NOMO-1 treated with DMSO at 0.1 percent for 48 hours (cell line): ENCODE measurements around the gene ACKR2.
"Not testable (repeated sequence)": the region's sequence is repeated elsewhere in the genome, so short reads cannot be mapped to it uniquely, and the experiment has no call there.

Experiments
- DNase-seq: peaks from one replicate; lab custom pipeline; 2025; ENCODE audit not compliant: unreplicated experiment; lab: John Stamatoyannopoulos, UW

Gene ACKR2

DNA sequence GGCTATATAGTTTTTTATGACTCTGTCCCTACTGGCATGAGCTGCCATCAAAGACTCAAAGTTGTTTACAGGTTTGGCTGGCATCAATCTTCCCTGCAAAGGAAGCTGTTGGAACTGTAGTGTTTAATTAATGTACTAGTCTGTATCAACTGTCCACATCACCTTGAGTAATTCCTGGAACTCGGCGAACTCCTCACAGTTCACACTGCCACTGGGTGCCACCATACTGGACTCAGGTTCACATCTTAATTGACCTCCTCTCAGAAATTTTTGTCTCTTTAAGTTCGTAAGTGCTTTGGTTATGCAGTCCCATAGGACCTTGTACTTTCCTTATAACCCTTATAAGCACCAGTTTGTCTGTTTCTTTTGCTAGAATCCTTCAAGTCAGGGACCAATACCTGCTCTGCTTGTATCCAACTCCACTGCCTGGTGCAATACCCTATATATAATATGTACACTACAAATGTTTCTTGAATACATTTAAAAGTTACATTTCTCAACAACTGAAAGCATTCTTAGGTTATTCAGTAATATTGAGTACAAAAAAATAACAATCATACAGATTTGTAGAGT, 8.1 kb upstream of the ACKR2 start:
- no peak for DNase-seq

DNA sequence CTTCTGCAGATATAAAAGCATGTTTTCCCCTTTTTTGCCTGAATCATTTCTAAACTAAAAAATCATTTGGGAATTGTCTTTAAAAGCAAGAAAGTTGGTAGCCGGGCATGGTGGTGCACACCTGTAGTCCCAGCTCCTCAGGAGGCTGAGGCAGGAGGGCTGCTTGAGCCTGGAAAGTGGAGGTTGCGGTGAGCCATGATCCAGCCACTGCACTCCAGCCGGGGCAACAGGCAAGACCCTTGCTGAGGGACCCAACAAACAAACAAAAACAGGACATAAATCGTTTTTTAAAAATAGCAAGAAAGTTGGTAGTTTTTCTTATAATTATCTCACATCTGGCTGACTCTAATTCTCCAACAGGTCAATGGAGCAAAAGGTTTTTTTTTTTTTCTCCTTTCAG, 7.5 kb upstream of the ACKR2 start:
- no peak for DNase-seq

DNA sequence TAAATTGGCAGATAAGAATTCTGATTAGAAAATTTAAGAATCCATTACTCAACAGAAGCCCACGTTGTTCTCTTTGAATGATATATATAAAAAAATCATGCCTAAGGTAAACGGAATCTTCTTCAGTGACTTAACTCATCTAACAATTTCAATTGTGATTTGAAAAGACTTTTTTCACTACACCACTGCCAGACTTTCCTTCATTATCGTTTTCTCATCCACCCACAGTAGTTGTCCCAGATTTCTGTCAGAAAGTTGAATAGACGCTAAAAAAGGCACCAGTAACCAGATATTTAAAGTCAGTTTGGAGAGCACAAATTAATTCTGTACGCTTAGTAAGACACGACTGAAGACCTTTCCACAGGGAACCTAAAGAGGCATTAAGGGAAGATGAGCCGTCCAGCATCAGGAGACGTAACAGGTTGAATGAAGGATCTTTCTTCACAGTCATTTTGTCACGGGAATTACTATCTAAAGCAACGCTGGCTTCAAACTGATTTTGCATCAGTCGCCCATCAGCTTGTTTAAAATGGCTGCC, 6.3 kb upstream of the ACKR2 start:
- no peak for DNase-seq

DNA sequence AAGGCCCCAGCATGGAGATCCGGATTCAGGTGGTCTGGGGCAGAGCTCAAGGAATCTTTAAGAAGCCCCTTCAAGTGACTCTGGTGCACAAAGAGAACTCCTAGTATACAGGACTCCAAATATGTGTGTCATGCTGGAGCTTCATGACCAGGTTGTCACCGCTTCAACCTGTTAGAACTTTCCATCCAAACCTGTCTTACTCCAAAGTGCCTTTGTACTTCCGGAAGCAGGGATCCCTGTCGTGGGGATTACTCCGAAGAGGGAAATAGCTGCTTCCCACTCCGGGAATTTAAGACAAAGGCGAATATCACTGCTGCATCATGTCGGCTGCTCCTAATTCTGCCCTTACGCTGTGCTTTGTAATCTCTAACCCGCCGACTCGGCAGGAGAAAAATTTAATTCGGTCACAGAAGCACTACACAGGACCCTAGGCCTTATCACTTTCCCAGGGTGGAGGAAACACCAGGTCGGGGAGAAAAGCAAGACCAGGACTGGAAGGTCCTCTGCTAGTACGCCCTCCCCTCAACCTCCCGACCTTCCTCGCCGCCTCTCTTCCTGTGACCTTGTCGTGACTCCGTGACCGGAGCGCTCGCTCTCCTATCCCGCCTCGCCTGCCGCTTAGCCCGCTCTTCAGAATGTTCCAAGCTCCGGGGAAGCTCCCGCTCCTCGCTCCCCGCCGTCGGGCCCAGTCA, 5.7 kb upstream of the ACKR2 start:
- DNase-seq, result peak; percentile 25

DNA sequence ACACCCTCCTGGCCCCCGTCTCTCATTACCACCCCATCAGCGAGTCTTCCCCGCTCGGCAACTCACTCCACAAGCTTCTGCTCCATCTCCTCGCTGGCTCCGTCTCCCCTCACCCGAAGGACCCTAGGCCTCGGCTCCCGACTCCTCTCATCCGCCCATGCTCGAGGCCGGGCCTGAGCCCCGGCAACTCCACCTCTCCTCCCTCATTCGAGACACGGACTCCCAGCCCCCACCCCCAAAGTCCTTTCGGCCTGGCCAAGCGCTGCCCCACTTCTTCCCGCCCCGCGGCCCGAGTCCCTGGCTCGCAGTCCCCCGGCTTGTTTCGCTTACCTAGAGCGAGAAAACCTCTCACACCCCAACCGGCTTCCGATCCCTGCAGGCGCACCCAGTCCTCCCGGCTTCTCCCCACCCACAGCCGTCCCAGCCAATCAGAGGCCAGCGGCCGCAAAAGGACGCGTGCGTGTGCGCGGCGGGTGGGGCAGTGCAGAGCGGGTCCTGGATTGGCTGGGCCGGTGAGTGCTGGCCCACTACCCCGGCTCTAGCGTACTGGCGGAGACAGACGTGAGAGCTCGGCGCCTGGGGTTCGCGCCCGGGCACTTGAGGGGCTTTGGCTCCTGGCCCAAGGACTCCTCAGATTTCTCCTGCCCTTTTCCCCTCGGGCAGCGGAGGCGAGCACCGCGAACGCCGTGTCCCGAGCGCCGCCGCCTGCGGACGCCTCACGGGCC, 5.0 kb upstream of the ACKR2 start, which contains the start of gene HIGD1A:
Gene HIGD1A, minus strand, starts transcription at position 385 of the 725 bp plus-strand sequence. CDS start 10,237 bp downstream, outside the sequence.
- DNase-seq, result peak; percentile 95

DNA sequence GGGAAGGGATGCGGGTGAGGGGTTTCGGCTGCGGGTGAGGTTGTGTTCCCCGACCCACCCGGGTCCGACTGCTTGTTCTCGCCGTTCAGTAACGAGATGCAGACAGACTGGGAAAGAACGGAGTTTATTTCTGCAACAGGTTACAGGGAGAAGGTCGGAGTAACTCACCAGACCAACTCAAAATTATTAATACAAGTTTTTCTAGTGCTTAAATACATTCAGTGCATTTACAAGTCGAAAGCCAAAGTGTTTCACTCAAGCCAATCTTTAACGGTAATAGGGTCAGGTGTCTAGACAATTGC, 4.5 kb upstream of the ACKR2 start:
- no peak for DNase-seq

DNA sequence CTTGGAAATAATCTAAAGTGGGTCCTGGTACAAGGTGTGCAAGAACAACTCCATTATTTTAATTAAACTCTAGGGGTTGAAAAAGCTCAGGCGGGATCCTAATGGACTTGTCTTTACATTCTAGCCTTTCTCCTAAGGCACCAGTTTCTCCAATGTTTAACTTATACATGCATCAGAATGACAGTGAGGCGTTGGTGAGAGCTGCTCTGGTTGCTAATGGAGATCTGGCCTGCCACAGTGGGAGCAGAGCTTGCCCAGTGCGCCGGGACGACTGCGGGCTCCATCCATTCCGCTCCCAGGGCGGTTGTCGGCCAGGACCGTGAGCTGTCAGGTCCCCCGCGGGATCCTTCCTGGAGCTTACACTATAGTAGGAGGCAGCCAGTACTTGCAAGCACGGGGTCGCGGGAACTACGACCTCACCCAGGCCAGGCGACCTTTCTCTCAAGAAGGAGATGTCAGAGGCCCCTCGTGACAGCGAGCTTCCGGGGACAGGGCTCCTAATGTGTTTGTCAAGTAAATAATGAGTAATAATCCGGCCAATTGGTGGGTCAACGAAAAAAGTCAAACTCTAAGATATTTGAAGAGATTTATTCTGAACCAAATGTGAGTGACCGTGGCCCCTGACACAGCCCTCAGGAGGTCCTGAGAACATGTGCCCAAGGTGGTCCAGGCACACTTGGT, 4.0 kb upstream of the ACKR2 start:
- no peak for DNase-seq

DNA sequence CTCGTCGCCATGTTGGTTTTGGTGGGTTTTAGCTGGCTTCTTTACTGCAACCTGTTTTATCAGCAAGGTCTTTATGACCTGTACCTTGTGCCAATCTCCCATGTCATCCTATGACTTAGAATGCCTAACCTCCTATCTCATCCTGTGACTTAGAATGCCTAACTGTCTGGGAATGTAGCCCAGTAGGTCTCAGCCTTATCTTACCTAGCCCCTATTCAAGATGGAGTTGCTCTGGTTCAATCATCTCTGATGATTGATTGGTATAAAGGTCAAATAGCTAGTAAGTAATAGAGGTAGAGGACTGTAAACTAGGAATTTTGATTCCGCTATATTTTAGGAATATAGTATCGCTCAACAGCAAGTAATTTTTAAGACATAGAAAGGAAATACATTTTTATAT, 1.3 kb upstream of the ACKR2 start:
- DNase-seq, result no peak

DNA sequence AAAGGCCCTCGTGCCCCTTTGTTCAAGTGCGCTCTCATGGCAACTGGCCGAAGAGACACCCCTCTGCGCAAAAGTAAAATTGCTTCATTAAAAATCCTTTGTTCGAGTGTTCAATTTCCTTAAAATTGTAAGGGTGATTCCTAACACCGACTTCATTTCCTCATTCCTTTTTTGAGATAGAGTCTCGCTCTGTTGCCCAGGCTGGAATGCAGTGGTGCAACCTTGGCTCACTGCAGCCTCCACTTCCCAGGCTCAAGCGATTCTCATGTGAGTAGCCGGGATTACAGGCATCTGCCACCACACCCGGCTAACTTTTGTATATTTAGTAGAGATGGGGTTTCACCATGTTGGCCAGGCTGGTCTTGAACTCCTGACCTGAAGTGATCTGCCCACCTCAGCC, 1.5 kb downstream of the ACKR2 start:
- not testable (repeated sequence) for DNase-seq

DNA sequence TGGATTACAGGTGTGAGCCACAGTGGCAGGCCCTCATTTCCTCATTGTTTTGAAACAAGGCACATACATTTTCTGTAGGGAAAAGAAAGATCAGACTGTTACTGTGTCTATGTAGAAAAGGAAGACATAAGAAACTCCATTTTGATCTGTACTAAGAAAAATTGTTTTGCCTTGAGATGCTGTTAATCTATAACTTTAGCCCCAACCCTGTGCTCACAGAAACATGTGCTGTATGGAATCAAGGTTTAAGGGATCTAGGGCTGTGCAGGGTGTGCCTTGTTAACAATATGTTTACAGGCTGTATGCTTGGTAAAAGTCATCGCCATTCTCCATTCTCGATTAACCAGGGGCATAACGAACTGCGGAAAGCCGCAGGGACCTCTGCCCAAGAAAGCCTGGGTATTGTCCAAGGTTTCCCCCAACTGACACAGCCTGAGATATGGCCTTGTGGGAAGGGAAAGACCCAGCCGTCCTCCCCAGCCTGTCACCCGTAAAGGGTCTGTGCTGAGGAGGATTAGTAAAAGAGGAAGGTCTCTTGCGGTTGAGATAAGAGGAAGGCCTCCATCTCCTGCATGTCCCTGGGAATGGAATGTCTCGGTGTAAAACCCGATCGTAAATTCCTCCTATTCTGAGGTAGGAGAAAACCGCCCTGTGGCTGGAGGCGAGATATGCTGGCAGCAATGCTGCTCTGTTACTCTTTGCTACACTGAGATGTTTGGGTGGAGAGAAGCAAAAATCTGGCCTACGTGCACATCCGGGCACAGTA, 2.1 kb downstream of the ACKR2 start:
- DNase-seq, result peak; percentile 5

DNA sequence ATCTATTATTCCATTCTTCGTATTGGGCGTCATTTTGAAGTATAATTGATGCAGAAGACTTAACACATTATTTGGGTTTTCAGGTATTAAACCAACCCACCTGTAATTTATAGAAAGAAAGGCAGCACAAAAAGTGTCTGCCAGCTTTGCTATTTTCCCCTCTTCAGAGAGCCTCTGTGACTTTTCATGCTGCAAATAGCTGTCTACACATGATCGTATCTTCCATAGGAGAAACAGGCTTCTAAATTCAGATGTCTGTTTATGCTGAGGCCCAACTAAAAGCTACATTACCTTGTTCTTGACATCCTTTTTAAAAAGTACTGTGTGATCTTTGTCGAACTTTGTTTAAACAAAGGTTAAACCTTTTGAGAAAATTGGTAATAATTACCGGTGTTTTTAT, 5.0 kb downstream of the ACKR2 start:
- DNase-seq, result no peak

DNA sequence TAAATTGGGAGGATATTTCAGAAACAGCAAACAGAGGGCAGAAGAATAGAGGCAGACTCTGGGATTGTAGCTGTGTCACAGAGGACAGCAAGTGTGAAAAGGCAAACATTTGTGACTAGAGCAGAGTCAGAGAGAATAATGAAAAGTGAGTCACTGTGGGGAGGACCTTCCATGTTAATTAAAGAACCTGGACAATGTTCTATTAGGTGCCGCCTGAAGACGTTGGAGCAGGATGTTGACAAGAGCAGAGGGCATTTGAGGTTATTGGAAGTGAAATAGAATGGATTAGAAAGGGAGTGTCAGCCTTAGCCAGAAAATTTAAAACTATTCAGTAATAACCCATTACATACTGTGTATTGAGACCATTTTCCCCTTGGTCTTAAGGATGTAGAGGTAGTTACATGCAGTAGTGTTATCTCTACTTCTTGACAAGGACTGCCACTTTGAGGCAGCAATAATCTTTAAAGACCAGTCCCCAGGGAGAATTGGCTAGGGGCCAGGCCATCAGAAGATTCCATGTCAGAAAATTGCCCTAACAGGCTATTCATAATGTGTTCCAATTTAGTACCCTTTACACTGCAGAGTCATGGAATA, 5.8 kb downstream of the ACKR2 start:
- no peak for DNase-seq

DNA sequence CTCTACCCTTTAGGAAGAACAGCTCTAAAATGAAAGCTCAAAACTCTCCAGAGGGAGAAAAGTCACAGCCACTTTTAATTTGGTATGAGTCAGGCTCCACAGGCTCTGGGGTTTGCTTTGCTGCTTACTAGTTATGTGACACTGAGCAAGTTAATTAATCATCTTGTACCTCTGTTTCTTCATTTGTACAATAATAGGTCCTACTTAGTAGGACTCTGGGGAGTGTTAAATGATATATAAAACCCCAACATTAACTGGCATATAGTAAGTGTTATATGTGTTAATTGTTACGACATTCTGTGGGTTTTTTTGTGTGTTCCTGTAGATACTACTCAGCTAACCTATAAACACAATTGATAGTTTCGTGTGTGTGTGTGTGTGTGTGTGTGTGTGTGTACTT, 6.6 kb downstream of the ACKR2 start:
- no peak for DNase-seq

DNA sequence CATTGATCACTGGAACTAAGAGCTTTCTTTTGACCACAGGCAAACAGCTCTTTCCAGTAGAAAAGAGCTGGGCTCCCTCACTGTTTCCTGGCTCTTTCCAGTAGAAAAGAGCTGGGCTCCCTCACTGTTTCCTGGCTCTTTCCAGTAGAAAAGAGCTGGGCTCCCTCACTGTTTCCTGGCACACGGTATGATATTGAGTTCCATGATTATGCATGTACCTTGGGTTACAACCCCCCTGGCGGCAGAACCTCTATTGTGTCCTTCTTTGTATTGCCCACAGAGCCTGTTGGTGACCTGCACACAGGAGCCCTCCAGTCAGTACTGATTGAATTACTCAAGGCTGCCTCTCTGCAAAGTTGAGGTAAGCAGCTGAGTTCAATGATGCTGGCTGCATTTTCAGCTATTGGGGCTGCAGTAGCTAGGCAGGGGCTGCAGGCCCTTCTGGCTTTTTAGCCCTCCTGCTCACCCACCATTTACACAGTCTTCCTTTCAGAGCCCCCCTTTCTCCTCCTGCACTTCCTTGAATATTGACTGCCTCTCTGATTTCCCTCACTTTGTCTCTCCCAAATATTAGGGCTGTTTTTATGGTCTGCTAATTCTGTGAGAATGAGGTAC, 10.2 kb downstream of the ACKR2 start:
- no peak for DNase-seq

DNA sequence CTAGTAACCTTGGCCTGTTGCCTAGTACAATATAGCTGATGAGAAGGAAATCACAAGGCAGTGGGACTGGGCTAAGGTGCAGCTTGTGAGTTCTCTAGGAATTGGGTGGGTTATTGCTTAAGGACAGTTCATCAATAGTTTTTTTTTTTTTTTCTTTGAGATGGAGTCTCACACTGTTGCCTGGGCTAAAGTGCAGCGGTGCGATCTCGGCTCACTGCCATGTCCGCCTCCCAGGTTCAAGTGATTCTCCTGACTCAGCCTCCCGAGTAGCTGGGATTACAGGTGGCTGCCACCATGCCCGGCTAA, 11.5 kb downstream of the ACKR2 start:
- no peak for DNase-seq

DNA sequence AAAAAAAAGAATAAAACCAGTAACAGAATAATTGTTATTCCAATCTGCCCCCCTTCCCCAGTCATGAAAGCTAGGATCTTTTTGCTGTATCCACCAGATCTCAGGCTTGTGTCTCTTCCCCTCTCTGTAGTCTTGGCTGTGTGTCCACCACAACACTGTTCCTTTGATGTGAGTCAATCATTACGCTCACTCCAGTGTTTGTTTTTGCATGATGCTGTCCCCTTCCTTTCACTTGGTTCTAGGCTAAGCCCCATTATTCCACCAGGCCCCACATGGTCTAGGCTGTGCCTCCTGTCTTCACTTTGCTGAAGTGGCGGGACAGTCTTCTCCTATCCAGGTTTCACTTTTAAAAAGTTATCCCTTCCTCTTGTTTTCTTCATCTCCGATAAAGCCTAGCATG, 13.6 kb downstream of the ACKR2 start:
- no peak for DNase-seq

DNA sequence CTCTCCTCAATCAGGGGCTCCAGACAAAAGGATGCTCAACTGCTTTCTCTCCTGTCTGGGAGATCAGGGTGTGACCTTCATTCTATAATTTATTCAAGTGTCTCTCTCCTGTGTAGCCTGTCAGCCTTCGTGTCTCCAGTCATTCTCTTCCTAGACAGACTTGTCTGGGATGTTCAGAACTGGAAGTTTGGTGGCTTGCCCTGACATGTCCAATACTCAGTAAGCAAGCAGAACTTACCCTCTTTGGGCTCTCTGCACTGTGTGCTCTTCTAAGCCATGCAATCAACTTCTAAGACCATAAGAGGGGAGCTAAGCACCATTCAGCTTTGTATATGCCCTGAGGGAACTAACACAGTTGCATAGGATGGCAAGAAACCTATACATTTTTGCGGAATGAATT, 14.1 kb downstream of the ACKR2 start:
- DNase-seq, result no peak

DNA sequence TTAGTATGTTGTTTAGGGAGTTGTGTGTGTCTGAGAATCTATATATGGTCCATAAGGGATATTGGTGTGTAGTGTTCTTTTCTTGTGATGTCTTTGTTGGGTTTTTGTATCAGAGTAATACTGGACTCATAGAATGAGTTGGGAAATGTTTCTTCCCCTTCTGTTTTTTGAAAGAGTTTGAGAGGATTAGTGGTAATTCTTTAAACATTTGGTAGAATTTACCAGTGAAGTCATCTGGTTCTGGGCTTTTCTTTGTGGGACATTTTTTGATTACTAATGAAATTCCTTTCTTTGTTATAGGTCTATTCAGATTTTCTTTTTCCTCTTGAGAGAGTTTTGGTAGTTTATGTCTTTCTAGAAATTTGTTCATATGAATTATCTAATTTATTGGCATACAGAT, 16.9 kb downstream of the ACKR2 start:
- no peak for DNase-seq

DNA sequence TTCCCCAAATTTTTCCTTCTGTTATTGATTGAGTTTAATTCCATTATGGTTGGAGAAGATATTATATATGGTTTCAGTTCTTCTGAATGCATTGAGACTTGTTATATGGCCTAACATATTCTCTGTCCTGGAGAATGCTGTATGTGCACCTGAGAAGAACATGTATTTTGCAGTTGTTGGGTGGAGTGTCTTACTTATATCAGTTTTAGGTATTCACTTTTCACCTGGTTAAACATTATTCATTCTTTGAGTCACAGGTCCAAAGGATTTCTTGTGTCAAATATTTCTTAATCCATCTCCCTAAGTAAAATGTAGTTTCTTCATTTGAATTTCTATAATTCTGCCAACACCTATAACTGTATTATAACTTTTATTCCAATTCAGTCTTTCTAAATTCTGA, 17.8 kb downstream of the ACKR2 start:
- no peak for DNase-seq

DNA sequence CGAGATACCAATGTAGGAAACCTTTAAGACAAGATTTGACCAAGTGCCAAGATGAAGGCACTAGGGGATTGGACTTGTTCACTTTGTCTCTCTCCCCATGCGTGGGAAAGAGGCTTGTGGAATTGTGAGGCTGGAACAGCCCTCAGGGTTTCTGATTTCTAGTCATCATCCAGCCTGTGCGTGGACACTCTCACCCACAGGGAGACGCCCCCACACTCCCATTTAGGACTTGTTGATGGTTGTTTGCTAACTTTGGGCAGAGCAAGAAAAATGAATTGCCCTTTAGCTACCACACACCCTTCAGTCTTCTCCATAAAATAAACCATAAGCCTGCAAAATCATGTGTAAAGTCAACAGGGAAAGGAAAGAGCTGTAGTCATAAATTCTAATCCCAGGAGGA, 18.4 kb downstream of the ACKR2 start:
- no peak for DNase-seq
